HG02884 (cell line): Measurements from ENCODE around the gene TRABD.
"Not testable (repeated sequence)": the region's sequence is repeated elsewhere in the genome, so short reads cannot be mapped to it uniquely, and the experiment has no call there.

Experiments used
- ATAC-seq: cut with Tn5 transposase; IDR thresholded peaks from one replicate; pipeline ENCODE4 v1.9.1; 2021; ENCODE audit warnings: mild to moderate bottlenecking, moderate library complexity; ENCODE audit not compliant: unreplicated experiment

Gene TRABD

GRCh38 chr22:50151571-50152537 is 33.9 kb upstream of the TRABD start:
- no peak for ATAC-seq

GRCh38 chr22:50153056-50153755 is 32.5 kb upstream of the TRABD start:
- ATAC-seq: no peak

DNA sequence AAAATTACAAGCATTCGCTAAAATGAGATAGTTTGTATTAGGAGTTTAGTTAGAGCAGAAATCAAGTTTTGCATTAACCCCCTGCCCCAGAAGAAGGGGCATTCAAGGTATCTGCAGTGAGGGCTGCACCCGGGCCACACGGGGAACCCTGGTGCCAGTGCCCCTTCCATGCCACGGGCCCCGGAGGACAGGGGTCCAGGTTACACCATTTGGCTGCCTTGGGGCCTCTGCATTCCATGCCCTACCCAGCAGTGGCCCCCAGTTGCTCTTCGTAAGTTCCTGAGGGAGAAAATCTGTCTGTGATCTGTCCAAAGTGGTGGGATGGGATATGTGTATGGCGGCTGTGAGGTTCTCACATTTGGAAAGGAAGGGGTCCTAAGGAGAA is 32.0 kb upstream of the TRABD start:
- no peak for ATAC-seq

- no peak for ATAC-seq
These were observed 27.9 kb upstream of the TRABD start for GRCh38 chr22:50157709-50158375.

GRCh38 chr22:50160947-50161346 is 24.8 kb upstream of the TRABD start:
- ATAC-seq: no peak

GRCh38 chr22:50161508-50162390 is 24.0 kb upstream of the TRABD start:
- no peak for ATAC-seq

DNA sequence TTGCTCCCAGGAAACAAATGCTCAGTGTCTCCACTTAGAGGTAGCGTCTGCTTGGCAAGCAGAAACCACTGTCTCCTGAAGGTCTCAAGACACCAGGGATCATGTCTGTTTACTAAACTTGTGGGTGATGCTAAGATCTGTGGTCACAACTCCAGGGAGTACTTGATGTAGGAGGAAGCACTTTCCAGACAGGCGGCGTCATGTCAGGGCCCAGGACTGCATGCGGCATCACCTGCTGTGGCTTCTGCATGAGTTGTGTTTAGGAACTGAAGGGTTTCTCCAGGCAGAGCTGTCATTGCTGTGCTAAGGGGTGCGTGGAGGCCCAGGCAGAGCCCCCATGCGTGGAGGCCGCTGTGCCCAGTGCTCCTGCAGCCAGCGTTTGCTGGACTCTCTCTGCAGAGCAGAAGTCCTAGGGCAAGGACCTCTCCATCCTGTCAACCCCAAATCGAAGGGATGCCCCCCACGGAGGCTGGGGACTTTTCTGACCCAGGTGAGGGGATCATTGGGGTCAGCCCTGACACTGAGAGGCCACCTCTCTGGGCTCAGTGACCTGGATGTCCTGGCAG is 23.2 kb upstream of the TRABD start:
- ATAC-seq: no peak

DNA sequence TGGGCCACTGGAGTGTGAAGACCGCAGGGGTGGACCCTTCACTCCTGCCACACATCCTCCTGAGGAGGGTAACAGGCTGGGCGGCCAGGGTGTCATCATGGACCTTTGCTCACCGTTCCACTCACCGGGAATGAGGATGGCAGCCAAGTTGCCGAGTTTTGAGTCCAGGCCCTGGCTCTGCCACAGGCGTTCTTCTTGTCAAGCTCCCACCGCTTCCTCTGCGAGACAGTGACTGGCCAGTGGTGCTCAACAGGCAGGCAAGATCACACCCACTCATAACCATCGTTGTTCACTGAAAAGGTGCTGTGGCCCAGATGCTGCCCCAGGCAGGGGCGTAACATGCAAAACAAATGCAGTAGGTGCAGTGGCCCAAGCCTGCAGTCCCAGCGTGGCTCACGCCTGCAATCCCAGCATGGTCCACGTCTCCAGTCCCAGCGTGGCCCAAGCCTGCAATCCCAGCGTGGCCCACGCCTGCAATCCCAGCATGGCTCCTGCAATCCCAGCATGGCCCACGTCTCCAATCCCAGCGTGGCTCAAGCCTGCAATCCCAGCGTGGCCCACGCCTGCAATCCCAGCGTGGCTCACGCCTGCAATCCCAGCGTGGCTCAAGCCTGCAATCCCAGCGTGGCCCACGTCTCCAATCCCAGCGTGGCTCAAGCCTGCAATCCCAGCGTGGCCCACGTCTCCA is 20.1 kb upstream of the TRABD start:
- ATAC-seq: no peak

- no peak for ATAC-seq
These were observed 17.8 kb upstream of the TRABD start for GRCh38 chr22:50167689-50168489.

DNA sequence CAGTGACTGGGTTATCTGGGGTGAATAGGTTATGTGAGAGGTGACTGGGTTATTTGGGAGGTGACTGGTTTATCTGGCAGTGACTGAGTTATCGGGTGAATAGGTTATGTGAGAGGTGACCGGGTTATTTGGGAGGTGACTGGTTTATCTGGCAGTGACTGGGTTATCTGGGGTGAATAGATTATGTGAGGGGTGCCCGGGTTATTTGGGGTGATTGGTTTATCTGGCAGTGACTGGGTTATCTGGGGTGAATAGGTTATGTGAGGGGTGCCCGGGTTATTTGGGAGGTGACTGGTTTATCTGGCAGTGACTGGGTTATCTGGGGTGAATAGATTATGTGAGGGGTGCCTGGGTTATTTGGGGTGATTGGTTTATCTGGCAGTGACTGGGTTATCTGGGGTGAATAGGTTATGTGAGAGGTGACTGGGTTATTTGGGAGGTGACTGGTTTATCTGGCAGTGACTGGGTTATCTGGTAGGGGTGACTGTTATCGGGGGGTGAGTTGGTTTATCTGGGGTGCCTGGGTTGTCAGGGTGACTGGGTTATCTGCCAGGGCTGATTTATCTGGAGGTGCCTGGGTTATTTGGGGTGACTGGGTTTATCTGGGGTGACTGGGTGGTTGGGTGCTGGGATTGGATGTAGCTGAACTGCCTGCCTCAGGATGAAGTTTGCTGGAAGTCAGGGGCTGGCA is 17.1 kb upstream of the TRABD start:
- not testable (repeated sequence) for ATAC-seq

GRCh38 chr22:50169181-50169759 is 16.4 kb upstream of the TRABD start:
- ATAC-seq: no peak

DNA sequence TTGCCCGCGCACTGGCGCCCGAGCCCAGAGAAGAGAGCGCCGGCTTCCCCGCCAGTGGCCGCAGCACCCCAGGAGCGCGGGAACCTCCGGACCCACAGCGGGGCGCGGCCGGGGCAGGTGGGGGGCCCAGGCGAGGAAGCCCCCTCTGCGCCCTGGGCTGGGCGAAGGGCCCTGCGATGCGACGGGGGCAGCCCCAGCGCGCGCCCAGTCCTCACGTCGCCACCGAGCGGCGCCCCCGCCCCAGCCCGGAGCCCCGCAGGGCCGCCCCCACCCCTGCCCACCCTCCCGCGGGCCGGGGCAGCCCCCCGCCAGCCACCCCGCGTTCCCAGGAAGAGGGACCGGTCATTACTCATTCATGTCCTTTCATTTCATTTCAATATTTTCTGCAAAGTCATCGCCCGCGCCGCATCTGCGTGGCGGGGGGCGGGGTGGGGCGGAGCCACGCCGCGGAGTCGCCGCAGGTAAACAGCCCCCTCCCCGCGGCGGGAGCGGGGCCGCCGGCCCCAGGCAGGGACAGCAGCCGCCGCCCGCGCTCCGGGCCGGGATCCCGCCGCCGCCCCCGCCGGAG is 15.9 kb upstream of the TRABD start:
- ATAC-seq: no peak

GRCh38 chr22:50170453-50171318 is 15.0 kb upstream of the TRABD start, which contains the start of gene PANX2:
PANX2 (plus strand) TSS chr22:50170731; CDS start chr22:50170731, 0 bp downstream.
- no peak for ATAC-seq

DNA sequence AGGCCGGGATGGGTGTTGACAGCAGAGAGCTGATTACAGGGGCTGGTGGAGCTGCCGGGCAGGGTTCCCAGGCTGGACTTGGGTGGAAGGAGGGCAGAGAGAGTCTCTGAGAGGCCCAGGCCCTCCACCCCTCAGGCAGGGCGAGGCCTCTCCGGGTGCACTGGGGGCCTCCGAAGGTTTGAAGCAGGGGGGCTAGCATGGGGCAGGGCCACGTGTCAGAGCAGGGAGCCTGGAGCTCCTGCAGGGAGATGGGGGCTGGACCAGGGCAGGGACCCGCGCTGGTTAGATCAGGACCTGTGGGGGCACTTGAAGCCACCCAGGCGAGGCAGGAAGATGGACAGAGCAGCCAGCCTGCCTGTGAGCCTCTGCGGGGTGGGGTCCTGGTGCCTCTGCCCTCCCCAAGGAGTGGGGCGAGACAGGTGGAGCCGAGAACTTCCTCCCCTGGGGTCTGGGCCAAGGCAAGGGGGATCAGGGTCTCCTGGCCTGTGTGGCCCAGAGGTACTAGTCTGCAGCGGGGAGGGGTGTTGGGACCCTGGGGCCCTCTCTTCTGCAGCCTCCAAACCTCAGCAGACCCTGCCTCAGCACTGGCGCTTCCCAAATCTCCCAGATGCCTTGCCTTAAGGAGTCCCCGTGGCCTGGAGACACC is 14.3 kb upstream of the TRABD start:
- no peak for ATAC-seq

DNA sequence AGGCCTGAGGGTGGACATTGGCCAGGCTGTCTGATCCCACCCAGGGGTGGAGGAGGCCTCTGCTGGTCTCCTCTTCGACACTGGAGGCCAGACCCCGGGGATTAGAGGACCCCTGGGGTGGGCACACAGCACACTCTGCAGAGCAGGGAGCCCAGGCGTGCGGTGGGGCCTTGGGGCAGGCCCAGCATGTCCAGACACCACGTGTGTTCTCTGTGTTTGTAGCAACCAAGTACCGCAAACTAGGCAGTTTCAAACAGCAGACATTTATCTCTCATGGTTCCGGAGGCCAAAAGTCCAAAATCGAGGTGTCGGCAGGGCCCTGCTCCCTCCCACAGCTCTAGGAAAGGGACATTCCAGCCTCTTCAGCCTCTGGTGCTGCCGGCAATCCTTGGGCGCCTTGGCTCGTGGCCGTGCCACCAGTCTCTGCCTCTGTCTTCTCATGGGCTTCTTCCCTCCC is 13.7 kb upstream of the TRABD start:
- ATAC-seq: no peak
